GM23338 (cell line): ENCODE results near the gene LURAP1L. TPM values are rescaled to one million over a fixed set of nuclear protein-coding genes. Genes with fewer than 3 reads are reported as not detected.

Experiments
- ATAC-seq: fragments of 200-7000 bp; cut with Tn5 transposase; 3 replicates; pipeline ENCODE4 v1.9.1; 2020
- DNase-seq: peaks from one replicate; pipeline ENCODE4 v3.0.0-alpha.2; 2015; ENCODE audit warnings: low spot score
- H2AFZ ChIP-seq: fragments of 200-600 bp; sonication (generic); 2 replicates; pipeline ENCODE4 v1.8.0; 2016; ENCODE audit warnings: antibody characterized with exemption, mild to moderate bottlenecking, moderate library complexity
- H3F3A ChIP-seq: fragments of 200-600 bp; sonication (generic); replicated peaks from 2 replicates; pipeline ENCODE4 v1.8.0; 2017; ENCODE audit warnings: antibody characterized with exemption, mixed run types, low read depth
- H3K27ac ChIP-seq: fragments of 200-600 bp; sonication (generic); 2 replicates; pipeline ENCODE4 v1.6.1; 2016; ENCODE audit warnings: low read depth
- H3K27me3 ChIP-seq: fragments of 200-600 bp; sonication (generic); 2 replicates; pipeline ENCODE4 v1.8.0; 2016; ENCODE audit warnings: mild to moderate bottlenecking, mixed run types, moderate library complexity; ENCODE audit not compliant: insufficient read depth
- H3K36me3 ChIP-seq: fragments of 200-600 bp; sonication (generic); 2 replicates; pipeline ENCODE4 v1.8.0; 2016; ENCODE audit warnings: mild to moderate bottlenecking; ENCODE audit not compliant: insufficient read depth
- H3K4me1 ChIP-seq: fragments of 200-600 bp; sonication (generic); 2 replicates; pipeline ENCODE4 v1.8.0; 2016; ENCODE audit warnings: mild to moderate bottlenecking, moderate library complexity; ENCODE audit not compliant: insufficient read depth
- H3K4me2 ChIP-seq: fragments of 200-600 bp; sonication (generic); 2 replicates; pipeline ENCODE4 v1.7.1; 2017; ENCODE audit warnings: mixed run types
- H3K4me3 ChIP-seq: fragments of 200-600 bp; sonication (generic); 2 replicates; pipeline ENCODE4 v1.6.1; 2016; ENCODE audit warnings: mixed run types
- H3K79me2 ChIP-seq: fragments of 200-600 bp; sonication (generic); replicated peaks from 2 replicates; pipeline ENCODE4 v1.8.0; 2017; ENCODE audit warnings: mild to moderate bottlenecking; ENCODE audit not compliant: insufficient read depth
- H3K9me2 ChIP-seq: fragments of 200-600 bp; sonication (generic); 2 replicates; pipeline ENCODE4 v1.8.0; 2017; ENCODE audit not compliant: insufficient read depth
- H4K20me1 ChIP-seq: fragments of 200-600 bp; sonication (generic); replicated peaks from 2 replicates; pipeline ENCODE4 v1.8.0; 2017; ENCODE audit warnings: mild to moderate bottlenecking; ENCODE audit not compliant: insufficient read depth
- H3K27ac Mint-ChIP-seq: 2 replicates; pipeline ENCODE4 v1.8.0; 2020; ENCODE audit warnings: inconsistent platforms, mild to moderate bottlenecking, moderate library complexity, mixed read lengths
- H3K27me3 Mint-ChIP-seq: 3 replicates; pipeline ENCODE4 v1.8.0; 2022; ENCODE audit warnings: low read depth, mild to moderate bottlenecking, moderate library complexity, mixed read lengths, inconsistent platforms; ENCODE audit not compliant: insufficient read depth, poor library complexity
- H3K36me3 Mint-ChIP-seq: 3 replicates; pipeline ENCODE4 v1.8.0; 2021; ENCODE audit warnings: low read depth, mild to moderate bottlenecking, inconsistent platforms, moderate library complexity, mixed read lengths
- H3K4me1 Mint-ChIP-seq: 3 replicates; pipeline ENCODE4 v1.8.0; 2020; ENCODE audit warnings: mild to moderate bottlenecking, inconsistent platforms, mixed read lengths
- H3K4me3 Mint-ChIP-seq: 3 replicates; pipeline ENCODE4 v1.8.0; 2021; ENCODE audit warnings: moderate library complexity, mild to moderate bottlenecking, inconsistent platforms, mixed read lengths
- H3K9me3 Mint-ChIP-seq: 3 replicates; pipeline ENCODE4 v1.8.0; 2020; ENCODE audit warnings: moderate library complexity, mild to moderate bottlenecking, inconsistent platforms, mixed read lengths
- CREB1 ChIP-seq: fragments of 250-450 bp; sonication (Bioruptor Pico); IDR thresholded peaks from 2 replicates; pipeline ENCODE4 v1.5.0; 2020; ENCODE audit warnings: low read depth, mild to moderate bottlenecking, moderate library complexity
- CTCF ChIP-seq, 2 experiments: fragments of 200-600 bp in 1 of 2; sonication (generic) in 1 of 2; conservative IDR thresholded peaks; 2 replicates each; pipeline versions ENCODE4 v1.5.1 to v1.6.1; 2016 to 2017; ENCODE audit warnings: antibody characterized with exemption in 2 of 2, low read depth in 2 of 2, mild to moderate bottlenecking in 2 of 2, moderate library complexity in 1 of 2
- EZH2 ChIP-seq: fragments of 200-600 bp; sonication (generic); IDR thresholded peaks from one replicate; pipeline ENCODE4 v1.8.0; 2017; ENCODE audit warnings: antibody characterized with exemption, mild to moderate bottlenecking, low read depth; ENCODE audit not compliant: unreplicated experiment
- JUNB ChIP-seq: IDR thresholded peaks from one replicate; pipeline ENCODE4 v1.6.1; 2016; ENCODE audit warnings: antibody characterized with exemption; ENCODE audit not compliant: unreplicated experiment
- STAT1 ChIP-seq: IDR thresholded peaks from one replicate; pipeline ENCODE4 v1.6.1; 2016; ENCODE audit warnings: antibody characterized with exemption; ENCODE audit not compliant: unreplicated experiment
- ZNF462 ChIP-seq: fragments of 250-450 bp; sonication (Bioruptor Pico); IDR thresholded peaks from 2 replicates; pipeline ENCODE4 v1.5.0; 2020; ENCODE audit warnings: mild to moderate bottlenecking, moderate library complexity
- polyA plus RNA-seq: library from polyadenylated mRNA; unstranded; fragments of >200 nt; fragmentation: Nextera tagmentation; extraction: Ambion mirVana; gene quantifications from 2 replicates; pipeline ENCODE4 v1.2.1, GENCODE V29; 2016
- total RNA-seq: library from RNA; depleted of rRNA; stranded (reverse); fragments of >200 nt; shearing (Covaris generic); gene quantifications from 2 replicates; pipeline ENCODE4 v1.2.3, GENCODE V29; 2014

Gene LURAP1L
- total and polyA plus RNA-seq, 2 experiments from 2014 or later: 1.2 to 1.6 TPM

- H3K4me1 ChIP-seq: peaks cover 10% of the 10 kb centered on the region
- H3K79me2 ChIP-seq: no peaks in the 10 kb centered on the region
- Mint-ChIP-seq H3K9me3 (no peaks in the 10 kb centered on the region), H3K4me1 (peaks cover 16% of the 10 kb centered on the region; the same call in 2 of the 3 replicates), H3K27ac (no peak overlapping the region), H3K4me3 (no peak overlapping the region), H3K27me3 (peaks cover 2% of the 10 kb centered on the region), H3K36me3 (no peaks in the 10 kb centered on the region)
- ATAC-seq (no peak), DNase-seq (no peak)
- H3F3A ChIP-seq: no peaks in the 10 kb centered on the region
- TF ChIP-seq JUNB (no peak), STAT1 (no peak), CTCF (conservative IDR thresholded peaks at IDR 0.05; ENCODE audit: low read depth in 2 of 2) (no peak)
- H3K4me3 ChIP-seq: no peak overlapping the region
- H2AFZ ChIP-seq: peak overlapping the region; percentile 53; the same call in 1 of the 2 replicates
- peaks cover 4% of the 10 kb centered on the region; the same call in 1 of the 2 replicates for H3K9me2 ChIP-seq
- no peak overlapping the region; the same call in 1 of the 2 replicates for H3K4me2 ChIP-seq
- no peaks in the 10 kb centered on the region for H4K20me1 ChIP-seq
- no peak overlapping the region for H3K27ac ChIP-seq
- H3K27me3 ChIP-seq: no peaks in the 10 kb centered on the region
- H3K36me3 ChIP-seq: no peaks in the 10 kb centered on the region
Observed at GRCh38 chr9:12766357-12766756, 8.5 kb upstream of the LURAP1L start.

GRCh38 chr9:12770261-12770660 is 4.6 kb upstream of the LURAP1L start:
- no peak overlapping the region for H3K4me3 Mint-ChIP-seq
- no peaks in the 10 kb centered on the region for H3K36me3 ChIP-seq
- H3K27me3 Mint-ChIP-seq: peaks cover 5% of the 10 kb centered on the region
- no peak overlapping the region for H3K27ac ChIP-seq
- H3K79me2 ChIP-seq: no peaks in the 10 kb centered on the region
- H4K20me1 ChIP-seq: no peaks in the 10 kb centered on the region
- no peaks in the 10 kb centered on the region for H3K9me3 Mint-ChIP-seq
- peaks cover 4% of the 10 kb centered on the region; the same call in 1 of the 2 replicates for H3K9me2 ChIP-seq
- no peak overlapping the region for H3K4me2 ChIP-seq
- DNase-seq (no peak), ATAC-seq (no peak)
- H3K4me1 Mint-ChIP-seq: peaks cover 9% of the 10 kb centered on the region; the same call in 2 of the 3 replicates
- H3K4me1 ChIP-seq: peaks cover 5% of the 10 kb centered on the region; the same call in 1 of the 2 replicates
- no peak for TF ChIP-seq ZNF462 (CRISPR knock-in tag)
- no peak for TF ChIP-seq CREB1 (CRISPR knock-in tag)
- TF ChIP-seq STAT1: no peak
- TF ChIP-seq CTCF (conservative IDR thresholded peaks at IDR 0.05; ENCODE audit: low read depth in 2 of 2): no peak
- no peak for TF ChIP-seq EZH2
- H3F3A ChIP-seq: no peaks in the 10 kb centered on the region
- H3K36me3 Mint-ChIP-seq: no peaks in the 10 kb centered on the region
- H2AFZ ChIP-seq: no peak overlapping the region
- H3K27me3 ChIP-seq: peaks cover 4% of the 10 kb centered on the region
- no peak overlapping the region for H3K27ac Mint-ChIP-seq
- H3K4me3 ChIP-seq: no peak overlapping the region
